ENCODE results near the gene PPP1R15A. TPM values are rescaled to one million over a fixed set of nuclear protein-coding genes. Genes with fewer than 3 reads are reported as not detected.
"Not testable (repeated sequence)": the region's sequence is repeated elsewhere in the genome, so short reads cannot be mapped to it uniquely, and the experiment has no call there.

PPP1R15A gene
- total RNA-seq, 1 donor: 45.8 TPM

DNA sequence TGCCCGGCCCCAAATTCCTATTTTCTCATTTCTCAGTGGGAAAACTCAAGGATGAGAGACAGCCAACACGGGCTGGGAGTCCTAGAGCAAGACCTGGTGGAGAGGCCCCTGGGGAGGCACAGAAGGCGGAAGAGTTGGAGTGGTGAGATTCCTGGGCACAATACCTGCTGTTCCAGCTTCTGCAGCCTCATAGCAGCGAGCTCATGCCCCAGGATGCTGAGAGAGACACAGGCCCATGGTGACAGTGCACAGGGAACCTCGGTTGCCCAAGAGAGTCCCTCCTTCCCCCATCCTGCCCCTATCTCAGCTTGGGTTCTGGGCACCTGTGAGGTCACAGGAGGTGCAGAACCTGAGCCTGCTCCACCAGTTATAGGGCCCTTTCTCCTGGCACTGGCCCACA lies 25.0 kb downstream of the PPP1R15A start:
- no peak for DNase-seq (ENCODE audit: low read depth)
- TF ChIP-seq, protein P1, sequence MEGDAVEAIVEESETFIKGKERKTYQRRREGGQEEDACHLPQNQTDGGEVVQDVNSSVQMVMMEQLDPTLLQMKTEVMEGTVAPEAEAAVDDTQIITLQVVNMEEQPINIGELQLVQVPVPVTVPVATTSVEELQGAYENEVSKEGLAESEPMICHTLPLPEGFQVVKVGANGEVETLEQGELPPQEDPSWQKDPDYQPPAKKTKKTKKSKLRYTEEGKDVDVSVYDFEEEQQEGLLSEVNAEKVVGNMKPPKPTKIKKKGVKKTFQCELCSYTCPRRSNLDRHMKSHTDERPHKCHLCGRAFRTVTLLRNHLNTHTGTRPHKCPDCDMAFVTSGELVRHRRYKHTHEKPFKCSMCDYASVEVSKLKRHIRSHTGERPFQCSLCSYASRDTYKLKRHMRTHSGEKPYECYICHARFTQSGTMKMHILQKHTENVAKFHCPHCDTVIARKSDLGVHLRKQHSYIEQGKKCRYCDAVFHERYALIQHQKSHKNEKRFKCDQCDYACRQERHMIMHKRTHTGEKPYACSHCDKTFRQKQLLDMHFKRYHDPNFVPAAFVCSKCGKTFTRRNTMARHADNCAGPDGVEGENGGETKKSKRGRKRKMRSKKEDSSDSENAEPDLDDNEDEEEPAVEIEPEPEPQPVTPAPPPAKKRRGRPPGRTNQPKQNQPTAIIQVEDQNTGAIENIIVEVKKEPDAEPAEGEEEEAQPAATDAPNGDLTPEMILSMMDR (IDR thresholded peaks at IDR 0.05; ENCODE audit: insufficient read depth, low read length): no peak
- H3K4me3 ChIP-seq (ENCODE audit: low read depth, low read length): no peak overlapping the region

DNA sequence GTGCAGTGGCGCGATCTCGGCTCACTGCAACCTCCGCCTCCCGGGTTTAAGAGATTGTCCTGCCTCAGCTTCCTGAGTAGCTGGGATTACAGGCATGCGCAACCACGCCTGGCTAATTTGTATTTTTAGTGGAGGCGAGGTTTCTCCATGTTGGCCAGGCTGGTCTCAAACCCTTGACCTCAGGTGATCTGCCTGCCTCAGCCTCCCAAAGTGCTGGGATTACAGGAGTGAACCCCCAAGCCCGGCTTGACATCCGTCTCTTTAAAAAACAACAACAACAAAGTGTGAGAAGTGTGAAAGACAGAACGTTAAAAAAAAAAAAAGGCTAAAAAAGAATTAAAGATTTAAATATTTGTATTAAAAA lies 27.1 kb downstream of the PPP1R15A start:
- peak overlapping the region; percentile 53 for H3K4me3 ChIP-seq (ENCODE audit: low read depth, low read length)

DNA sequence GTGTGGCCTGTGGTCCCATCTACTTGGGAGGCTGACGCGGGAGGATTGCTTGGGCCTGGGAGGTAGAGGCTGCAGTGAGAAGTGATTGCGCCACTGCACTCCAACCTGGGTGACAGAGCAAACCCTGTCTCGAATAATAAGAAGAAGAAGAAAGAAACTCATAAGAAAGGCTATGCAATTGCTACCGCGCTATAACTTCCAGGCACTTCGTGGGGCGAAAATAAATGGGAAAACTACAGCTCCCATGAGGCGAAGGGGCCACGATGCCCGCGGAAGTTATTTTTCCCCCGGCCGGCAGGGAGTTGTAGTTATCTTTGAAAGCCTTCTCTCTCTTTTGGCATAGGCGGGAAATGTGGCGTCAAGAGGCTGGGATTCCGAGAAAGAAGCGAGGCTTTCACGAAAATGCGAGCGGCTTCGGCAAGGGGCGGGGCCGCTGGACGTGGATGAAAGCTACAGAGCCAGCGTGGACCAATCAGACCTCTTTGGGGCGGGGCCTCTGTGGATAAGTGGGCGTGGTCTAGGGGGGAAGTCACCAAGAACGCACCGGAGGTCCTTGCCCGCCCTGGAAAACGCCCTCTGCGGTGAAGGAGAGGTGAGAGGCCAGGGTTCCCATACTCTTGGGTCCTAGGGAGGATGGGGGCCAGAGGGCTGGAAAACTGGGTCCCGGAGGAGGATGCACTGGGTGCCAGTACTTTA lies 27.7 kb downstream of the PPP1R15A start, which contains the start of gene NUCB1:
Gene NUCB1, plus strand, starts transcription at position 532 of the 696 bp plus-strand sequence. CDS start 485 bp downstream, outside the sequence.
- DNase-seq (ENCODE audit: low read depth): peak; percentile 99
- TF ChIP-seq, protein P1 (IDR thresholded peaks at IDR 0.05; ENCODE audit: insufficient read depth, low read length): peak; percentile 51
- H3K4me3 ChIP-seq (ENCODE audit: low read depth, low read length): peak within 1 kb of the TSS; percentile 95

More for the DNA sequence above, 27.1 kb downstream of the PPP1R15A start:
- DNase-seq (ENCODE audit: low read depth): not testable (repeated sequence)

DNA sequence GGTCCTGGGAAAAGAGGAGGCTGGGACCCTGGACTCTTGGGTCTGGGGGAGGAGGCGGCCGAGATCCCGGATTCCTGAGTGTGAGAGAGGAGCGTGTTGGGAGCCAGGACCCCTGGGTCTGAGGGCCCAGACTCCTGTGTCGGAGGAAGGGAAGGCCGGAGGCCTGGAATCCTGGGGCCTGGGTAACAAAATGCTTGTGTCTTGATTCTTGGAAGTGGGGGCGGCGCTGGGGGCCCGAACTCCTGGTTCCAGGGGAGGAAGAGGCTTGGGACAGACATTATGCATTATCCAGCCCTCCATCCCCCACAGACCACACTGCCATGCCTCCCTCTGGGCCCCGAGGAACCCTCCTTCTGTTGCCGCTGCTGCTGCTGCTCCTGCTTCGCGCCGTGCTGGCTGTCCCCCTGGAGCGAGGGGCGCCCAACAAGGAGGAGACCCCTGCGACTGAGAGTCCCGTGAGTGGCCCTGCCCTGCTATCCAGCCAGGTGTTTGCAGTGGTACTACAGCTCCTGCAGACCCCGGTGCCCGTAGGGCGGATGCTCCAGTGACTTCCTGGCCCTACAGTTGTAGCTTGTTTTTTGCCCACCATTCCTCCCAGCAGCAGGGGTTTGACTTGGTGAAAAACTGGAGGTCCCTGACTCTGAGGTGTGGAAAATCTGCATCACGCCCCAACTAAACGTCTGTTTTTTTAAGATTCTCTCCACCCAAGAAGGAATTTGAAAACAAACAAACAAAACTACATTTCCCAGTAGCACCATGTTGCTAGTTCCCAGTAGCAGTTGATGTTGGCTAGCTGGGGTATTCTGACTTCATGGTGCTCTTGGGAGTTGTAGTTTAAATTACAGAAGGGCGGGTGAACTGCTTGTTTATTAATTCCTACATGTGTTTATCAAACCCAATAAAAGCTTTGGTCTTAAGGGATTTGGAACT lies 28.5 kb downstream of the PPP1R15A start:
- H3K4me3 ChIP-seq (ENCODE audit: low read depth, low read length): peak overlapping the region; percentile 95
- peak; percentile 61 for DNase-seq (ENCODE audit: low read depth)
- TF ChIP-seq, protein P1 (IDR thresholded peaks at IDR 0.05; ENCODE audit: insufficient read depth, low read length): no peak

DNA sequence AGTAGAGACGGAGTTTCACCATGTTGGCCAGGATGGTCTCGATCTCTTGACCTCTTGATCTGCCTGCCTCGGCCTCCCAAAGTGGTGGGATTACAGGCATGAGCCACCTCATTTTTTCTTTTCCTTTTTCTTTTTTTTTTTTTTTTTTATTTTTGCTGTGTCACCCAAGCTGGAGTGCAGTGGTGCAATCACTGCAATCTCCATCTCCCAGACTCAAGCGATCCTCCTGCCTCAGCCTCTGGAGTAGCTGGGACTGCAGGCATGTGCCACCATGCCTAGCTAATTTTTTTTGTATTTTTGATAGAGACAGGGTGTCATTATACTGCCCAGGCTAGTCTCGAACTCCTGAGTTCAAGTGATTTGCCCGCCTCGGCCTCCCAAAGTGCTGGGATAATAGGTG lies 30.1 kb downstream of the PPP1R15A start:
- not testable (repeated sequence) for DNase-seq (ENCODE audit: low read depth); H3K4me3 ChIP-seq (ENCODE audit: low read depth, low read length)

DNA sequence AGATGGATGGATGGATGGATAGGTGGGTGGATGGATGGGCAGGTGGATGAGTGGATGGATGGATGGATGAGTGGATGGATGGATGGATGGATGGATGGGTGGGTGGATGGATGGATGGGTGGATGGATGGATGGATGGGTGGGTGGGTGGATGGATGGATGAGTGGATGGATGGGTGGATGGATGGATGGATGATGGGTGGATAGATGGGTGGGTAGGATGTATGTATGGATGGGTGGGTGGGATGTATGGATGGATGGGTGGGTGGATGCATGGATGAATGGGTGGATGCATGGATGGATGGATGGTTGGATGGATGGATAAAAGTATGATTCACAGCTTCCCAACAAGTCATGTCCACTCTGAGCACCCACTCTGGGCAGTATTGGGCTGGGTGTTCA lies 31.6 kb downstream of the PPP1R15A start:
- DNase-seq (ENCODE audit: low read depth); H3K4me3 ChIP-seq (ENCODE audit: low read depth, low read length): not testable (repeated sequence)

DNA sequence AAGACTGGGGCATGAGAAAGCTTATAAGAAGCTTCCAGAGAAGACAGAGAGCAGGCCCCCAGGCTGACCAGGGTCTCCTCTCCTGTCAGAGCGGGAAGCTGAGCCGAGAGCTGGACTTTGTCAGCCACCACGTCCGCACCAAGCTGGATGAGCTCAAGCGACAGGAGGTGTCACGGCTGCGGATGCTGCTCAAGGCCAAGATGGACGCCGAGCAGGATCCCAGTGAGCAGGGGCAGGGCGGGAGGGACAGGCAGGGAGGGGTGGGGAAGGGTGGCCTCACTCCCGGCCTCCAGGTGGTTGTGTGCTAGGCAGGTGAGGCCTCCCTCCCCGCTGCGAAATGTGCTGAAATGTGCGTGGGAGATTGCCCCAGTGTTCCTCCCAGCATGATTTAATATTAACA lies 33.4 kb downstream of the PPP1R15A start:
- no peak for DNase-seq (ENCODE audit: low read depth)
- no peak overlapping the region for H3K4me3 ChIP-seq (ENCODE audit: low read depth, low read length)
- TF ChIP-seq, protein P1 (IDR thresholded peaks at IDR 0.05; ENCODE audit: insufficient read depth, low read length): no peak

DNA sequence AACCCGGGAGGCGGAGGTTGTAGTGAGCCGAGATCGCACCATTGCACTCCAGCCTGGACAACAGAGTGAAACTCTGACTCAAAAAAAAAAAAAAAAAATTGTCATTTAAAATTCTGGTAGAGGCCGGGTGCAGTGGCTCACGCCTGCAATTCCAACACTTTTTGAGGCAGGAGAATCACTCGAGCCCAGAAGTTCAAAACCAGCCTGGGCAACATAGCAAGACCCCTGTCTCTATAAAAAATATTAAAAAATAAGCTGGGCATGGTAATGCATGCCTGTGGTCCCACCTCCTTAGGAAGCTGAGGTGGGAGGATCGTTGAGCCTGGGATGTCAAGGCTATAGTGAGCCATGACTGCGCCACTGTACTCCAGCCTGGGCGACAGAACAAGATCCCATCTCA lies 34.1 kb downstream of the PPP1R15A start:
- no peak overlapping the region for H3K4me3 ChIP-seq (ENCODE audit: low read depth, low read length)
- TF ChIP-seq, protein P1 (IDR thresholded peaks at IDR 0.05; ENCODE audit: insufficient read depth, low read length): no peak
- no peak for DNase-seq (ENCODE audit: low read depth)
